ENCODE results near the gene MYO3B. TPM values are rescaled to one million over a fixed set of nuclear protein-coding genes. Genes with fewer than 3 reads are reported as not detected.

Gene MYO3B
- total RNA-seq, 1 donor from 2014 or later, result 27.3 TPM

DNA sequence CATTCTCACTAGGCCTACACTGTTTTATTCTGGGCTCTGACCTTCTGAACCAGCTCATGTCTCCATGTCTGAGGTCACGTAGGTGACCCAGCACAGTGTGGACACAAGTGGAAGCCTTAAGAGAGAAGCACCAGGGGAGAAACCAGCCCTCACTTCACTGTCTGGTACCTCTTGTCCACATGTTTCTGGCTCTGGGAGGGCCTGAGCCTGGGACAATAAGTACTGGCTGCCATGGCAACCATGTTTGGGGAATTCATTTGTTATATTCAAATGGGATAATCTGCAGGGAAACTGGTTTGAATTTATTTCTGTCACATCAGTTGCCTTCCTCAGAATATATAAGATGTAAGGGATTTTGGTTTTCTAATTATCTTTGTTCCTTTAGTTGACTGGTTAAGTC is 23.3 kb downstream of the MYO3B start:
- Histone ChIP-seq H2AFZ (replicated peaks) (peak overlapping the region; percentile 77), H3K4me1 (no peaks in the 10 kb centered on the region), H4K20me1 (ENCODE audit: low read depth) (no peaks in the 10 kb centered on the region), H3K79me2 (ENCODE audit: low read depth) (no peaks in the 10 kb centered on the region), H3K9me3 (ENCODE audit: low read depth) (no peaks in the 10 kb centered on the region), H3K9ac (no peak overlapping the region), H3K4me3 (no peak overlapping the region), H3K27me3 (no peaks in the 10 kb centered on the region), H3K36me3 (no peaks in the 10 kb centered on the region), H3K27ac (no peak overlapping the region), H3K4me2 (no peak overlapping the region), H3F3A (ENCODE audit: low read depth) (no peaks in the 10 kb centered on the region)
- no peaks in the 10 kb centered on the region for H3K36me3 Mint-ChIP-seq
- H3K4me3 Mint-ChIP-seq, result peak overlapping the region; percentile 54
- peaks cover 3% of the 10 kb centered on the region for H3K27me3 Mint-ChIP-seq (ENCODE audit: insufficient read depth, low read depth)
- H3K4me1 Mint-ChIP-seq, result peaks cover 54% of the 10 kb centered on the region
- H3K27ac Mint-ChIP-seq, result peak overlapping the region; percentile 84
- TF ChIP-seq EZH2 (IDR thresholded peaks at IDR 0.05), result no peak
- TF ChIP-seq, protein P1, sequence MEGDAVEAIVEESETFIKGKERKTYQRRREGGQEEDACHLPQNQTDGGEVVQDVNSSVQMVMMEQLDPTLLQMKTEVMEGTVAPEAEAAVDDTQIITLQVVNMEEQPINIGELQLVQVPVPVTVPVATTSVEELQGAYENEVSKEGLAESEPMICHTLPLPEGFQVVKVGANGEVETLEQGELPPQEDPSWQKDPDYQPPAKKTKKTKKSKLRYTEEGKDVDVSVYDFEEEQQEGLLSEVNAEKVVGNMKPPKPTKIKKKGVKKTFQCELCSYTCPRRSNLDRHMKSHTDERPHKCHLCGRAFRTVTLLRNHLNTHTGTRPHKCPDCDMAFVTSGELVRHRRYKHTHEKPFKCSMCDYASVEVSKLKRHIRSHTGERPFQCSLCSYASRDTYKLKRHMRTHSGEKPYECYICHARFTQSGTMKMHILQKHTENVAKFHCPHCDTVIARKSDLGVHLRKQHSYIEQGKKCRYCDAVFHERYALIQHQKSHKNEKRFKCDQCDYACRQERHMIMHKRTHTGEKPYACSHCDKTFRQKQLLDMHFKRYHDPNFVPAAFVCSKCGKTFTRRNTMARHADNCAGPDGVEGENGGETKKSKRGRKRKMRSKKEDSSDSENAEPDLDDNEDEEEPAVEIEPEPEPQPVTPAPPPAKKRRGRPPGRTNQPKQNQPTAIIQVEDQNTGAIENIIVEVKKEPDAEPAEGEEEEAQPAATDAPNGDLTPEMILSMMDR (IDR thresholded peaks at IDR 0.05), result no peak
- no peak for TF ChIP-seq EZH2phosphoT487 (IDR thresholded peaks at IDR 0.05)
- peak; percentile 11 for DNase-seq (ENCODE audit: low spot score)
- H3K9me3 Mint-ChIP-seq, result no peaks in the 10 kb centered on the region

DNA sequence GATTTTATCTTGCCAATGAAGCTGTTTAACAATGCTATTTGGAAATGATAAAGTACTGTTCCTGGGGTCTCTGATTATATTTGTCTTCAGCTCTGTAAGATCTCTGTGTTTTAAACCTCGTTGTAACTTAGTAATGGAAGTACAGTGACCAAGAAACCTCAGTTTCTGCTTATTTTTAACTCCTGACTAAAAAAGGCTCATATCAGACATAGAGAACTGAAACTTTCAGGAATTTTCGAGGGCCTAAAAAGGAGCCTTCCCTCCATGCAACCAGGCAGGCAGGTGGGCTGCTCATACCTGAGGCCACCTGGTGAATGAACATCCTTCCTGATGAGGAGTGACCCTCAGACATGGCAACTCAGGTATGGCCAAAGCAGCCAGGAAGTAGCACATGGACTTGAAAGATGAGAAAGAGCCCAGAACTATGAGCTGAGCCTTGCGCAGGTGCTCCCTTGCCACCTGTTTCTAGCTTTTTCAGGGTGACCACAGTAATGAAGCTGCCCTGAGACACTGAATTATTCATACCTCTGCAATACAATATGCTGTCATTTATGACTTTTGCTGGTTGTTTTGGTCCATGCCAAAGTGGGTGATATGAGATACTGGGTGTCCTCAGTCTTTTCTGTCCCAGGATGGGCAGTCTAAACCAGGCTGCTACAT is 23.9 kb downstream of the MYO3B start:
- no peaks in the 10 kb centered on the region for H3K4me1 ChIP-seq
- no peak overlapping the region for H3K4me3 ChIP-seq
- H3K36me3 Mint-ChIP-seq, result no peaks in the 10 kb centered on the region
- no peaks in the 10 kb centered on the region for H3K36me3 ChIP-seq
- TF ChIP-seq, protein P1 (IDR thresholded peaks at IDR 0.05), result no peak
- TF ChIP-seq EZH2 (IDR thresholded peaks at IDR 0.05) (no peak), EZH2phosphoT487 (IDR thresholded peaks at IDR 0.05) (no peak)
- H3K27ac ChIP-seq, result no peak overlapping the region
- H2AFZ ChIP-seq (replicated peaks), result no peak overlapping the region
- H4K20me1 ChIP-seq (ENCODE audit: low read depth), result no peaks in the 10 kb centered on the region
- no peak overlapping the region for H3K4me3 Mint-ChIP-seq
- DNase-seq (ENCODE audit: low spot score), result no peak
- peaks cover 2% of the 10 kb centered on the region for H3K9me3 Mint-ChIP-seq
- peaks cover 5% of the 10 kb centered on the region for H3K27me3 Mint-ChIP-seq (ENCODE audit: insufficient read depth, low read depth)
- no peaks in the 10 kb centered on the region for H3K79me2 ChIP-seq (ENCODE audit: low read depth)
- H3K4me1 Mint-ChIP-seq, result peaks cover 54% of the 10 kb centered on the region
- H3F3A ChIP-seq (ENCODE audit: low read depth), result no peaks in the 10 kb centered on the region
- no peak overlapping the region for H3K4me2 ChIP-seq
- no peak overlapping the region for H3K9ac ChIP-seq
- H3K27ac Mint-ChIP-seq, result peak overlapping the region; percentile 84
- H3K27me3 ChIP-seq, result no peaks in the 10 kb centered on the region
- H3K9me3 ChIP-seq (ENCODE audit: low read depth), result no peaks in the 10 kb centered on the region

DNA sequence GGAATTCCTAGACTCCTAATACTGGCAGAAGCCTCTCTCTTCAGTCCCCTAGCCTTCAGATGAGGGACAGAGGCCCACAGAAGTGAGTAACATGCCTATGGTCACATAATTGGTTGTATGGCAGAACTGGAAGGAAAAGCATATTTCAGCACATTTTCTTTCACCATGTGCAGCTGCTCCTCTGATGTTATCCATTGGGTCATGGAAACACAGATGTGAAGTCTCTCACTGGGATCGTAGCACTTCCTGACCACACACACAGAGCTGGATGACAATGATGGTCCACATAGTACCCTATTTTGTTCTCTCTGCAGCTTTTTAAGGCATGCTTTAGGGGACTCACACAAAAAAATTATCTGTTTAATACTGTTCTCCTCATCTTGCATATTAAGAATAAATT is 24.5 kb downstream of the MYO3B start:
- no peaks in the 10 kb centered on the region for H3K9me3 ChIP-seq (ENCODE audit: low read depth)
- H3K27me3 ChIP-seq, result no peaks in the 10 kb centered on the region
- H3K79me2 ChIP-seq (ENCODE audit: low read depth), result no peaks in the 10 kb centered on the region
- Mint-ChIP-seq H3K9me3 (peaks cover 4% of the 10 kb centered on the region), H3K4me3 (no peak overlapping the region), H3K27me3 (ENCODE audit: insufficient read depth, low read depth) (peaks cover 5% of the 10 kb centered on the region), H3K36me3 (no peaks in the 10 kb centered on the region), H3K27ac (no peak overlapping the region), H3K4me1 (peaks cover 54% of the 10 kb centered on the region)
- H3K27ac ChIP-seq, result no peak overlapping the region
- H3K9ac ChIP-seq, result no peak overlapping the region
- H3K4me1 ChIP-seq, result no peaks in the 10 kb centered on the region
- H3K36me3 ChIP-seq, result no peaks in the 10 kb centered on the region
- no peaks in the 10 kb centered on the region for H4K20me1 ChIP-seq (ENCODE audit: low read depth)
- TF ChIP-seq, protein P1 (IDR thresholded peaks at IDR 0.05), result no peak
- TF ChIP-seq EZH2 (IDR thresholded peaks at IDR 0.05) (no peak), EZH2phosphoT487 (IDR thresholded peaks at IDR 0.05) (no peak)
- no peak overlapping the region for H3K4me3 ChIP-seq
- H3K4me2 ChIP-seq, result no peak overlapping the region
- no peak overlapping the region for H2AFZ ChIP-seq (replicated peaks)
- DNase-seq (ENCODE audit: low spot score), result no peak
- no peaks in the 10 kb centered on the region for H3F3A ChIP-seq (ENCODE audit: low read depth)
